GM21381 (cell line): ENCODE measurements around the gene TARS2.

Experiments used
- ATAC-seq: cut with Tn5 transposase; IDR thresholded peaks from one replicate; pipeline ENCODE4 v1.9.1; 2021; ENCODE audit warnings: mild to moderate bottlenecking, moderate library complexity; ENCODE audit not compliant: unreplicated experiment

TARS2 gene

DNA sequence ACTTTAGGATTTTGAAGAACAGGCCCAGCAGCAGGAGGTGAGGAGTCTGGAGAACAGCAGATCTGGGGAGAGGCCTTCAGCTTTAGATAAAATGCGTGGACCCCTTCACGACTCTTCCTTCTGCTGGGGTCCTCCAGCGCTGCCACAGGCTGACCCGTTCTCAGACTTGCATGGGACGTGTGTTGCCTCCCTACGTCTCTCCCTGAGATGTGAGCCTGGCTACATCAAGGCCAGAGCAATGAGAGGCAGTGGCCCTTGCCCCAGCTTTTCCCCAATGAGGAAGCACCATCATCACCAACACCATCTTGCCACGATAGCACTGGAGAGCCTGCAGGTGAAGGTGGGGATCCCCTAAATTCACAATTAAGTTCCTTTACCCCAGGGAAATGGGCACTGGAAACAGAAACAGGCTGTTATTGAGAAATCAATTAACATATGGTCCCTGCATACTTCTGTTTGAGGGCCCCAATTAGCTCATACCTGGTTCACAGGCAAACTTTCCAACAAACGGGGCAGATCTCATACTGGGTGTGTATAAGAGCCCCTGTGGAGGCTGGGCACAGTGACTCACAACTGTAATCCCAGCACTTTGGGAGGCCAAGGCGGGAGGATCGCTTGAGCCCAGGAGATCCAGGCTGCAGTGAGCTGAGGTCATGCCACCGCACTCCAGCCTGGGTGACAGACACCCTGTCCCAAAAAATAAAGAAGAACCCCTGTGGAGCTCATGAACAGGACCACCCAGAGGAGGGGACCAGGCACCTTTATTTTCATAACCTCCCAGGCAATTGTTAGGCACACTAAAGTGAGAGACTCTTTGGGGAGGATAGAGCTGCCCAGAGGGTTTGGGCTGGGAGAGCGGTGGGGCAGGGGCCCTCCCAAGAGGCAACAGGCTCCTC, 49.9 kb downstream of the TARS2 start:
- ATAC-seq: no peak

DNA sequence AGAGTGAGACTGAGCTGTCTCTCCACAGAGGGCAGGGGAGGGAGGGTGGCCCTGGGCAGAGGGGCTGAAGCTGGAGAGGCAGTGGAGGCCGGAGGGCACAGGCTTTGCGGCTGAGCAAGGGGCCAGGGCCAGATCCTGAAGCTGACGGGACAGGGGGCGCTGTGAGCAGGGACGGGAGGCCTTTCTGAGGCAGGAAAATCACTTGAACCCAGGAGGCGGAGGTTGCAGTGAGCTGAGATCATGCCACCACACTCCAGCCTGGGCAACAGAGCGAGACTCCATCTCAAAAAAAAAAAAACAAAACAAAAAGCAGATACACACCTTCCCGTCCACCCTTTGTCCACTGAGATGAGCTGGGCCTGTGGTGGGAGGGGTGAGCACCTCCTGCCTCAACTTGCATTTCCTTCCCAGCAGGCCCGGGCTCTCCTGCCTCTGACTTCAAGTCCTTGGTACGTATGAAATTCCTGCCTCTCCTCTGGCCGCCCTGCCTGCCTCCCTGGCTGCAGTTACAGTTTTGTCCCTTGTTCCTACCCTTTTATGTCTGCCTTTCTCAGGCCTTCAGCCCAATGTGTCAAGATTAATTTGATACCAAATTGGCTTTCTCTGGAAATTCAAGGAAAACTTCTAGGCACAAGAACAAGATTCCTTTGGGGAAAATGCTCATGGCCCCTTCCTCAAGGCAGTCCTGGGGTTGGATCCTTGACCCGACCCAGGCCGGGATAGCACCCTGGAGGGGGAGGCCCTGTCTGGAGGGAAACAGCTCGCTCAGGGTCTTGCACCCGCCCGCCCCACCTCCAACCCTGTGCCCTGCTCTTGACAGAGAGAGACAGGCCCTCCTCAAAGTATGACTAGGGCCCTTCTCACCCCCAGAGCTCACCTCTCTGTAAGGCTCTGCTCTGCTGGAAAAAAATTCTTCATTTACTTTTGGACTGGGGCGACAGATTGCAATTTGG, 50.8 kb downstream of the TARS2 start:
- ATAC-seq: no peak

DNA sequence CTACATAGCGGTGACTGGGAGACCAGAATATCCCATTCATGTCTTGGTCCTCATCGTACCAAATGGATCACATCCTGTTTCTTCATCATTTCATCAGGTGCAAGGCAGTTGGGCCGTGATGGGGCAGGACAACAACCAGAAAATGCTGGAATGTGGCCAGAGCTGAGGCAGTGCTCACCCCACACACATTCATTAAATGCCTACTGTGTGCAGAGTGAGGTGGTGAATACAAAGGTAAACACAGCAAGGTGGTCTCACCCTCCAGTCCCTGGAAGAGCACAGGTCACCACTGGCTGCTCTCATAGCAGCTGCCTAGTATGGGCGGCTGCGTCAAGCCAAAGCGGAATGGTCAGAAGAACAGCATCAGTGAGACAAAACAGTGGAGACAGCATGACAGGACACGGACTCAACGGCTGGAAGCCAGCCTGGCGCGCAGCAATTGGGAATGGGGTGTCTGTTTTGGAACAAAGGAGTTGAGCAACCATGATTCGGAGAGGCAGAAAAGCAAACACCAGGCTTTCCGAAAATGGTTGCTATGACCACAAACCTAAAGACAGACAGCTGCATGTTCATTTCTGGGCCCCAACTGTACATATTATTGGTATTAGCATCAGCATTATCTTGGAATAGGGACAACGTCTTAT, 56.4 kb downstream of the TARS2 start:
- ATAC-seq: no peak

DNA sequence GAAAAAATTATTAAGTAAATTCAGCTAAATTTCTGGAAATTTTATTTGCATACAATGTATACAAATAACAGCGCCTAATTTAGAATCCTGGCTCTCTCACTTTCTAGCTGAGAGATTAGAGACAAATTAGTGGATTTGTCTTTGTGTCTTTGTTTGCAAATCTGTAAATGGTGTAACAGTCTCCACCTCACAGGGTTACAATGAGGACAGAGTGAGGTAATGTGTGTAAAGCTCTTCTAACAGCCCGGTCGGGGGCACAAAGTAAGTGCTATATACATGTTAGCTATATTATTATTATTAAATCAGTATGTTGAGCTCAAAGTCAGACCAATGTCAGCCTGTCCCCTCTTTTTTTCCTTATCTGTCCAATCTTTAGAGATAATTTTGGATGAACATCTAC, 57.0 kb downstream of the TARS2 start:
- no peak for ATAC-seq

DNA sequence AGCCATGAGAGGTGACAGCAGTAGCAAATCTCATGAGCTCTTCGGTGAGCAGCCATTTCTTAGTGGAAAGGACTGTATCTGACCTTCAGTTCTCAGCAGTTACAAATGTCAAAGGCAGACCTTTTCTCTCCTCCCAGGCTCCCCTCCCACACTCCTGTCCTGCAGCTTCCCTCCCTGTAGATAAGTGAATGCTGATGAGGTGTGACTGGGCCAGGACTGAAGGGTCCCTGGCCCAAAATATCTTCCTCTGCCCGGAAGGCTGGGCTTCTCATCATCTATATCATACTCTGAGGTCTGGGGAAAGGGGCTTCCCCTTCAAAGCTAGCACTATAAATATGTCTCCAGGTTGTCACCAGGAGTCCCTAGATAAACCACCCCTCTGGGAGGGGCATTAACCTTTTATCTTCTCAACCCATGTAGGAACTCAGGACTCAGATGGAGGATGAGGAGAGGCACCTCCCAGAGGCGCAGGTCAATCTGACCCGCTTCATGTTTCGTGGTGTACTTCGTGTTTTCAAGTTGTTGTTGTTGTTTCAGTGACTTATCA, 58.3 kb downstream of the TARS2 start:
- ATAC-seq: no peak

DNA sequence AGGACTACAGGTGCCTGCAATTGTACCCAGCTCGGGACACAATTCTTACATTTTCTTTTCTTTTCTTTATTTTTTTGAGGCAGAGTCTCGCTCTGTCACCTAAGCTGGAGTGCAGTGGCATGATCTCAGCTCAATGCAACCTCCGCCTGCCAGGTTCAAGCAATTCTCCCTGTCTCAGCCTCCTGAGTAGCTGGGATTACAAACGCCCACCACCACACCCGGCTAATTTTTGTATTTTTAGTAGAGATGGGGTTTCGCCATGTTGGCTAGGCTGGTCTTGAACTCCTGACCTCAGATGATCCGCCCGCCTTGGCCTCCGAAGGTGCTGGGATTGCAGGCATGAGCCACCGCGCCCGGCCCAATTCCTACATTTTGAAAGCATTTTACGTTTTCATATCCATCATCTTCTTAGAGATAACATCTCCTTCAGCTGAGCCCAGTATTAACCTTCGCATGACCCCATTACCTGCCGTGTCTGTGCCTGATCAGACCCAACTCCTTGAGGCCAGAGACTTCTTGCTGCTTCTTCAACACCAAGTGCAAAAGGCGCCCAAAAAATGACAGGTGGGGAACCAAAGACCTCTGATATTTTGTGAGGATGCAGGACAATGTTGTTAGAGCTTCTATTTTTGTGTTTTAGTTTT, 59.2 kb downstream of the TARS2 start:
- no peak for ATAC-seq

DNA sequence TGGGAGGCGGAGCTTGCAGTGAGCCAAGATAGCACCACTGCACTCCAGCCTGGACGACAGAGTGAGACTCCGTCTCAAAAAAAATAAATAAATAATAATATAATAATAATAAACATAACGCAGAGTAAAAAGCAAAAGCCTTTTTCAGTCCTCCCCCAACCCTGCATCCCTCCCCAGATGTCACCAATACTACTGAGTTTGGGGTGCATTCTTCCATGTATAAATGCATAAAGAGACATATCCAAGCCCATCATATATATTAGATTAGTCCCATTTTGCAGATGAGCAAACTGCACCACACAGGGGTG, 61.1 kb downstream of the TARS2 start:
- ATAC-seq: no peak

DNA sequence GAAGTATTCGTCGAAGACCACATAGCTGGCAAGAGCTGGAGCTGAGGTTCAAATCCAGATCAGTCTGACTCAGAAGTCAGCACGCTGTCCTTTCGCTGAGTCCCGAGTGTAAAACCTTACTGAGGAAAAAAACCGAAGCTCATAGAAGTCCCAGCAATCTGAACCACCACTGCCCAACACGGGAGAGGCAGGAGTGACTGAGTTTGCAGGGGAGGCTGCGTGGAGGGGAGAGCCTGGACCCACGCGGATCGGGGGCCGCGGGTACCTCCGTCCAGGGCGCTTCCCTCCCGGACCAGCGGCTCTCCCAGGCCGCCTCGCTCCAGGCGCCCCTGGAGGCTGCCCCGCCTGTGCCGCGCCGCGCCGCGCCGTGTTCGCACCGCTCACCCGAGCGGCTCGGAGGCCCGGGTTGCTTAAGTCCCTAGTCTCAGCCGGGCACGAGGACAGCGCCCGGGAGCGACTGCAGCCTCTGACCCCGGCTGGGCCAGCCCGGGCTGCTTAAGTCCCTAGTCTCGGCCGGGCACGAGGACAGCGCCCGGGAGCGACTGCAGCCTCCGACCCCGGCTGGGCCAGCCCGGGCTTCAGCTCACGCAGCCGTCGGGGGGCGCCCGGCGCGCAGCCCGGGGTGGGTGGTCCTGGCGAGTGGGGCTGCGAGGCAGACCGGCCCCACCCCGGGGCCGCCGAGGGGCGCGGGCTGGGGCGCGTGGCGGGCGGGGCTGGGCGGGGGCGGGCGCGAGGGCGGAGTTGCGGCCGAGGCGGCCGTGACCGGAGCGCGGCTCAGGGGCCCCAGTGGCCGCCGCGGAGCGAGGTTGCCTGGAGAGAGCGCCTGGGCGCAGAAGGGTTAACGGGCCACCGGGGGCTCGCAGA, 61.6 kb downstream of the TARS2 start, which contains the start of gene ADAMTSL4:
Gene ADAMTSL4 (plus strand): TSS at position 777 of the 864 bp plus-strand sequence. CDS start 2,881 bp downstream, outside the sequence.
- peak; percentile 47 for ATAC-seq

DNA sequence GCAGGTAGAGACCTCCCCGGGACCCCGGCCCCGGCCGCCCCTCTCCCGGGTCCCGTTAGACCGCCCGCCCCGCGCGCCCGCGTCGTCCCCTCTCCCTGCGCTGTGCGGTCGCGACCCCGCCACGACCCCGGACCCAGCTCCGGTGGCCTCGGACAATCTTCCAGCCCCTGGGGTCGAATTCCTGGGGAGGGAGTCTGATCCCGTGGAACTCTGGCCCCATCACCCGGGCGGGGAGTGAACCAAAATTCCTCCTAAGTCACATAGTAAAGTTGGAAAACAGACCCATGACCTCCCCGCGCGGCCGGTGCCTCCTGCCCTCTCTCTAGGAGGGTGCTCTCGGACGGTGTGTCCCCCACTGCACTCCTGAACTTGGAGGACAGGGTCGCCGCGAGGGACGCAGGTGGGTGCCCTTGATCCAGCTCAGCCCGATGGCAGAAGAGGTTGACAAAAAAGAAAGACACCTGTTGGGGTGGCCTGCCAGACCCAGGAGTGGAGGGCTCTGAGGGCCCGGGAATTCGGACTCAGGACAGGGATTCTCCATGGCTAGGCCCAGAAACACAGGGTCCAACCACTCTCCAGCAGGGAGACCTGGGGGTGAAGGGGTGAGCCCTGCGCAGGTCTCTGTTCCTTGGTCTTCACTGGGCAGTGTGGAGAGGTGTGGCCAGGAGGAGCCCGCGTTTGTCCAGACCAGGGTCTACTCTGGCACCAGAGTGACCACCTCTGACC, 62.4 kb downstream of the TARS2 start:
- no peak for ATAC-seq

DNA sequence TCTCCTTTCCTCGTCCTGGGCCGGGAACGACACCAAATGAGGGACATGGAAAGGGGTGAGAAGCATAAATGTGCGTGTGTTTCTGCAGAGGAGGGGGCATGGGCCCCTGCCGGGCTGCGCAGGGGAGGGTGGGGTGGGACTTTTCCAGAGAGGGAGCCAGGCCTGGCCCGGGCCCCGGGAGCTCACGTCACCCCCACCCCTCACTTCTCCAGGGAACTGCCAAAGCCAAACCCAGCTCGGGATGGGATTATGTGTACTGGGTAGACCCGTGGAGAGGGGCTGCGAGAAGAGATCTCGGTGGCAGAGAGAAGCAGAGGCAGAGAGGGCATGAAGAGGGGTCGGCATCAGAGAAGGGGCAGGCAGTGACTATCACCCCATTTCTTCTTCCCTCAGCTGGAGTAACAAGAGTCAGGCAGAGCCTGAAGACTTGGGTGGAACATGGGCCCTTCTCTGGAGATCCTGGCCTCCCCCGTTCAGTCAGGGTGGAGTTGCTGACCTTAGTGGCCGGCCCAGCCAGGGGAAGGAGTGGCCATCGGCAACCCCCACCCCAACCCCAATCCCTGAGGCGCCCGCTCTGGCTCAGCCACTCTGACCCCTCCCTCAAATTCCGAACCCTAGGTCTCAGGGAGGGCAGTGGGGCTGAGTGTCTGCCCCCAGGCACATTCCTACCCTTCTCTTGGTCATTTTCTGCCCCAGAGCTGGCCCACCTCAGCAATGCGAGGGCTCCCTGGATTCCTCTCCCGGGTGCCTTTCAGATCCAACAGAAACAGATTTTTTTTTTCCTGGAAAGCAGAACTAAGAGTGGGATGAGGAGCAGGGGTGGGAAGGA, 63.2 kb downstream of the TARS2 start:
- no peak for ATAC-seq

DNA sequence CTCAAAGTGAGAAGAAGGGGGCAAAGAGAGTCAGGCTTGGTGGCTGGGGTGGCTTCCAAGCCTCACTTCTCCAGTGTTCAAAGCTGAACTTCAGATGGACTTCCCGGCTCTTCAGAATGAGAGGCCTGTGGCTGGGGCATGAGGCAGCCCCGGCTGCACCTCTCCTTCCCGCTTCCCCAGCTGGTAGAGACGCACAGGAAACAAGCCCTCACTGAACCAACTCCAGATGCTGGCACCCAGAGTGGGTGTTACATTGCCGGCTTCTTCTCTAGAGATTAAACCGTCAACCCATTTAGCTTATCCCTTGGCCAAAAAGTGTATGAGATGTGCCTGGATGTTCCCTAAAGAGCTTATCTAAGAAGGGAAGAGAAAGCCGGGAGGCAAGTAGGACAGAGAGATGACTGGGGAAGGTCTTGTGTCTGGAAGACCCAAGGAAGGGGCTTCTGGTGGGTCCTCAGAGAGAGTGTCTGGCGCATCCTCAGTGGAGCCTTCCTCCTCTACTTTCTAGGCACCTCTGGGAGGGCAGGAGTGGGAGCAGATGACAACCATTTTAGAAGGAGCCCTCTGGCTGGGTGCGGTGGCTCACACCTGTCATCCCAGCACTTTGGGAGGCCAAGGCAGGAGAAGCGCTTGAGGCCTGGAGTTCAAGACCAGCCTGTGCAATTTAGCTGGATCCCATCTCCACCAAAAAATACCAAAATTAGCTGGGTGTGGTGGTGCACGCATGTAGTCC, 64.0 kb downstream of the TARS2 start:
- ATAC-seq: no peak

DNA sequence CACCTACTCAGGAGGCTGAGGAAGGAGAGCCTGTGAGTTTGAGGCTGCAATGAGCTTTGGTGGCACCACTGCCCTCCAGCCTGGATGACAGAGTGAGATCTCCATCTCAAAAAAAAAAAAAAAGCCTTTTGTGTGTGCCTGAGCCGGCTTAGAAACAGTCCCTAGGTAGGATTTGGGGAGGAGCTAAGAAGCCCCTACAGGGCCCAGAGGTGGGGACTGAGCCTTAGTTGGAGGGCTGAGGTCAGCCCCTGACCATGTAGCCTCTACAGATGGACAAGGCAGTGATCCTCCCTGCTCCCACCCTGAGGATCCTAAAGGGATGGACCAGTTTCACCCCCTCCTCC, 64.5 kb downstream of the TARS2 start:
- no peak for ATAC-seq

DNA sequence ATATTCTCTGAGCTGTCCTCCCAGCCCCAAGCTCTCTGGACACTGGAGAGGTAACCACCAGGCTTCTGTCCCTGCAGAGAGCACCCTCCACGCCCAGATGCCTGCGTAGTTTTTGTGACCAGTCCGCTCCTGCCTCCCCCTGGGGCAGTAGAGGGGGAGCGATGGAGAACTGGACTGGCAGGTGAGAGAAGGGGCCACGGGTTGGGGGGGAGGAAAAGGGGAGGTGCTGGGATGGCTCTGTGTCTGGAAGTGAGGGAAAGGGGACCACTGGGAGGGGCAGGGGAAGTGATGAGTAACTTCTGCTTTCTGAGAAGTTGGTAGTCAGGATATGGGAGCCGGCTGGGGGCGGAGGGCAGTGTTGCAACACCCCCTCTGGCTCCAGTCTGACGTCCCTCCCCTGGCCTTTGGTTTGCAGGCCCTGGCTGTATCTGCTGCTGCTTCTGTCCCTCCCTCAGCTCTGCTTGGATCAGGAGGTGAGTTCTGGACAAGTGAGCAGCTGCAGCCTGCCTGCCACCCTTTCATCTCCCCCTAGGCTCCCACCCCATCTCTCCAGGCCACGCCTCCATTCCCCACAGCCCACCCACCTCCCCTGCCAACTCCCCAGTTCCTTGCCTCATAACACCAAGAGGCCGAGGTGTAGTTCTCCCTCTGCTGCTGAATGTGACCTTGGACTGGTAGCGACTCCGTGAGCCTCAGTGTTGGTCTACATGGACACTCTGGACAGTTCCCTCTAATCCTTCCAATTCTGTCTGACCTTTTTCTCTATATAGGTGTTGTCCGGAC, 65.1 kb downstream of the TARS2 start:
- no peak for ATAC-seq

DNA sequence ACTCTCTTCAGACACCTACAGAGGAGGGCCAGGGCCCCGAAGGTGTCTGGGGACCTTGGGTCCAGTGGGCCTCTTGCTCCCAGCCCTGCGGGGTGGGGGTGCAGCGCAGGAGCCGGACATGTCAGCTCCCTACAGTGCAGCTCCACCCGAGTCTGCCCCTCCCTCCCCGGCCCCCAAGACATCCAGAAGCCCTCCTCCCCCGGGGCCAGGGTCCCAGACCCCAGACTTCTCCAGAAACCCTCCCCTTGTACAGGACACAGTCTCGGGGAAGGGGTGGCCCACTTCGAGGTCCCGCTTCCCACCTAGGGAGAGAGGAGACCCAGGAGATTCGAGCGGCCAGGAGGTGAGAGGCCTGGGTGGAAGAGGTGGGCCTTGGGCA, 65.7 kb downstream of the TARS2 start:
- ATAC-seq: no peak

DNA sequence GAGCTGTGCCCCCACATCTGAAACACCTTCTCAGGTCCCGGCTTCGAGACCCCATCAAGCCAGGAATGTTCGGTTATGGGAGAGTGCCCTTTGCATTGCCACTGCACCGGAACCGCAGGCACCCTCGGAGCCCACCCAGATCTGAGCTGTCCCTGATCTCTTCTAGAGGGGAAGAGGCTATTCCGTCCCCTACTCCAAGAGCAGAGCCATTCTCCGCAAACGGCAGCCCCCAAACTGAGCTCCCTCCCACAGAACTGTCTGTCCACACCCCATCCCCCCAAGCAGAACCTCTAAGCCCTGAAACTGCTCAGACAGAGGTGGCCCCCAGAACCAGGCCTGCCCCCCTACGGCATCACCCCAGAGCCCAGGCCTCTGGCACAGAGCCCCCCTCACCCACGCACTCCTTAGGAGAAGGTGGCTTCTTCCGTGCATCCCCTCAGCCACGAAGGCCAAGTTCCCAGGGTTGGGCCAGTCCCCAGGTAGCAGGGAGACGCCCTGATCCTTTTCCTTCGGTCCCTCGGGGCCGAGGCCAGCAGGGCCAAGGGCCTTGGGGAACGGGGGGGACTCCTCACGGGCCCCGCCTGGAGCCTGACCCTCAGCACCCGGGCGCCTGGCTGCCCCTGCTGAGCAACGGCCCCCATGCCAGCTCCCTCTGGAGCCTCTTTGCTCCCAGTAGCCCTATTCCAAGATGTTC, 66.3 kb downstream of the TARS2 start:
- ATAC-seq: no peak

DNA sequence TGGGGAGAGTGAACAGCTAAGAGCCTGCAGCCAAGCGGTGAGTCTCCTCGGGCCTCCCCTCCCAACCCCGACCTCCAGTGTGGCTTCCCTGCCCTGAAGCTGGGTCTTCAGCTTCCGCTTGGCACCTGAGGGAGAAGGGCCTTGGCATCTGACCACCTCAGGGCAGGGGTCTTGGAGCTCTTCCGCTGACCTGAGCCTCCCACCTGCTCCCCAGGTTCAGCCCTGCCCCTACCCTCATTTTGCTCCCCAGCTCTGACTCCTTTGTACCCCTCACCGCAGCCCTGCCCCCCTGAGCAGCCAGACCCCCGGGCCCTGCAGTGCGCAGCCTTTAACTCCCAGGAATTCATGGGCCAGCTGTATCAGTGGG, 66.8 kb downstream of the TARS2 start:
- no peak for ATAC-seq
